Activated CD4-positive, alpha-beta T cell treated with anti-CD3 and anti-CD28 coated beads for 24 hours (primary cell): ENCODE results near the gene FKBP7.
"Not testable (repeated sequence)": the region's sequence is repeated elsewhere in the genome, so short reads cannot be mapped to it uniquely, and the experiment has no call there.

Experiments
- DNase-seq, 2 donors: peaks; one replicate each; pipeline ENCODE4 v3.0.0-alpha.2; 2020; ENCODE audit warnings: low read depth in 2 of 2

The FKBP7 gene

GRCh38 chr2:178478439-178479274 lies at the start of gene FKBP7:
Gene FKBP7, minus strand, starts transcription at chr2:178478600. Its CDS starts 101 bp downstream, at chr2:178478499.
- peak; percentile 62 to 67 for DNase-seq

- no peak for DNase-seq
Observed at GRCh38 chr2:178527592-178527991, 49.2 kb upstream of the FKBP7 start.

DNA sequence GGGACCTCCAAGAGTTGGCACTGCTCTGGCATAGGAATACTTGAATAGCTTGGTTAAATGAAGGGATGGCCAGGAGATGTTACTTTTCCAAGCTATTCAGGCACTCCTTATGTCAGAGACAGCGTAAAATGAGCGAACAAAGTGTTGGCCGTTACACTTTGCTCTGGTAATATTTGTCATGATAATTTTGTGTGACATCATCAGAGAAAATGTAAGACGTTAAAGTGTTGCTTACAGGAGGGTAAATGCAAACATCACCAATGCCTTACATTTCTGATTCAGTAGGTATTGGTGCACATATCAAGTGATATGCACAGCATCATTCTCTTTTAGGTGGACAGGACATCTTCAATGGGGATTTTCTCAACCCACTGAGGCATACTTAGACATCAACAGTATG lies 47.9 kb upstream of the FKBP7 start:
- DNase-seq: no peak

DNA sequence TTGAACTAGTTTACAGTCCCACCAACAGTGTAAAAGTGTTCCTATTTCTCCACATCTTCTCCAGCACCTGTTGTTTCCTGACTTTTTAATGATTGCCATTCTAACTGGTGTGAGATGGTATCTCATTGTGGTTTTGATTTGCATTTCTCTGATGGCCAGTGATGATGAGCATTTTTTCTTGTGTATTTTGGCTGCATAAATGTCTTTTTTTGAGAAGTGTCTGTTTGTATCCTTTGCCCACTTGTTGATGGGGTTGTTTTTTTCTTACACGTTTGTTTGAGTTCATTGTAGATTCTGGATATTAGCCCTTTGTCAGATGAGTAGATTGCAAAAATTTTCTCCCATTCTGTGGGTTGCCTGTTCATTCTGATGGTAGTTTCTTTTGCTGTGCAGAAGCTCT lies 47.1 kb upstream of the FKBP7 start:
- not testable (repeated sequence) for DNase-seq

GRCh38 chr2:178525010-178525409 lies 46.6 kb upstream of the FKBP7 start:
- DNase-seq: not testable (repeated sequence)

DNA sequence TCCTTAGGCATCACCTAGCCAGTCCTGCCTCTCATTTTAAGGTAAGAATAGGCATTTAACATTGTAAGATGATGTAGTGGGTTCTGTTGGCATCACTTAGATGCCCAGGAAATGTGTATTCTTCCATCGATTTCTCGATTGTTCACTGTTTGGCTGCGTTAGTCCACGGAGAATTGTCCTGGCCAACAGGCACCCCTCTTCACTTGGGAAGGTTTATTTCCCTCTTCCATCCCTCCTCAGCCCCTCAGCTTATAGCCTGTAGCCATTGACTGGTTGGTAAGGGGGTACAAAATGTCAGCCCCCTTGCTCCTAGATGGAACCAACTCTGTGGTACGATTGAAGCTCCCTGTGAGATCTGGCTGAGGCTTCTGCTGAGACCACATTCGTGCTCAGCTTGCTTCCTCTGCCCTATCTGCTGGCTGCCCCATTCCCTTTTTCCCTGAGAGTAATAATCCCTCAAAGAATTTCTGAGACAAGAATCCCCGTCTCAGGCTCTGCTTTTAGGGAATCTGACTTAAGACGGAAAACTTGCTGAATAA lies 45.3 kb upstream of the FKBP7 start:
- DNase-seq: no peak

DNA sequence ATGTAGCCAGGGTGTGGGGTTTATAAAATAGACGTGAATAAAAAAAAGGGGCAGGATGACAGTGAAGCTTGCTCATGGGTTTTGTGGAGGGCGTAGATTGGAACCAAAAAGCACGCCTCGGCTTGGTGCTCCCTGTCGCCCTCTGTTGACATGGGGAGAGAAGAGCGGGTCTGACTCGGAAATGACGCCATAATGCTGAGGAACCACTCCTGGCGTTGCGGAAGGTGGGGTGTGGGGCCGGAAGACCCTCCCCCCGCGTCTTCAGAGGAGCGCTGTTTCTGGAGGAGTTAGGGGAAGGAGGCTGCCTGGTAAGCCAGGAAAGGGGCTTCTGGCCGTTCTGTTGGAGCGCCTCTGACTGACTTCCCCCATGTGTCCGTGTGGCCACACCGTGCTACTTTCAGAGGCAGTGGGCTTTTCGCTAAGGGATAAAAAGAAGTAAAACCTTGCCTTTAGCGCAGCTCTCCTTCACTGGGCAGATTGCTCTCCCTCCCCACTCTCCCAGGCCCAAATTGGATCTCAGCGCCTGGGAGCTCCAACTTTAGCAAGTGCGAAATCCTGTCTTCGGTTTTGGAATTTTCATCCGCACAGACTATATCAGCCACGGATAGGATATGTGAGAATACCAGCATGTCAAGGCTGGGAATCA lies 44.7 kb upstream of the FKBP7 start:
- DNase-seq: peak; percentile 56 to 72

- peak in 1 of 2 donors; percentile 15 for DNase-seq
Observed at GRCh38 chr2:178521304-178522150, 43.1 kb upstream of the FKBP7 start.

DNA sequence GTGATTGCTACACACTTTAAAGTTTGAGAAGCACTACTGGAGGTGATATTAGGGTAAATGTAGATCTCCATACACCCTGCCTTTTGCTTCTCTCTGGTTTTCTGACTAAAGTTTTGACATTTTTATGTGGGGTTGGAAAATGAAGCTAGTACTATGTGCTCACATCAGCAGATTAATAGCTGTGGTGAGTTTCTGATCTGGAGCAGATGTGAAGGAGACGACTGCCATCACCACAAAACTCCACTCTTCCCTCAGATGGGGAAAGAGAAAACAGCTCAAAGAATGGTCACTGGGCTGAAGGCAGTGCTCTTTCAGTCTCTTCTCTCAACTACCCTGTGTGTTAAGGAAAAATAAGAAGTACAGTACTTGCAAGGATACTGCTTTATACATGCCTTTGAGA lies 39.1 kb upstream of the FKBP7 start:
- DNase-seq: no peak

GRCh38 chr2:178514664-178515063 lies 36.3 kb upstream of the FKBP7 start:
- peak; percentile 11 to 42 for DNase-seq

DNA sequence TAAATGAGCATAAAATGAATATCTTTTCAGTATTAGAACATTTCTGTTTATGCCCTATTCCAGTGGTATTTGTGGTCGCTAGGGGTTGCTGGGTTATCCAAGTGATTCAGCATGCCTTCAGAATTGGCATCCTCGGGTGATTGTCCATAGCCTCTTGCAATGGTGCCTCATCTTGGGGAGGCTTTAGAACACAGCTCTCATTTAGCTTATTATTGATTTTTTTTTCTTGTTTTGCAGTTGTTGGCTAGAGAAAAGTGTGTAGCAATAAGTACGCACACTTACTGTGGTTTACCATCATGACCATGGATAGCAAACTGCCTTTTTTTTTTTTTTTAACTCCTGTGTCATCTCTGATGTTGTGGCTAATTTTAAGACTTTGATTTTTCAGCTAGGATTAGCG lies 35.5 kb upstream of the FKBP7 start:
- DNase-seq: no peak

DNA sequence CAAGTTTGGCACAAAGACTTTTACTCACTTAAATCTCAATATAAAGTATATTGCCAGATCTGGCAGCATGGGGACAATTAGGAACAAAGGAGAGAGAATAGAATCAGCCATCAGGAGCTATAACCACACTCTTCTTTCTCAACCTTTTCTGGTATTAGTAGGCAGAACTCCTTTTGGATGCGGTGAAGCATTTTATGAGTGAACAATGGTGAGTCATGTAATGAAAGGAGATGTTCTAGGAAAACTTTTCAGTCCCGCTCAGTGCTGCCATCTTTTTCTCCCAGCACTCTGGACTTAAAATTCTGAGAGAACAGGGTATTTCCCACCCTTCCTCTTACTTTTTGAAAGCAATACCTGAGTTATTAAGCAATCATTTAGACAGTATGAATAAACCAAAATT lies 34.1 kb upstream of the FKBP7 start:
- DNase-seq: no peak

DNA sequence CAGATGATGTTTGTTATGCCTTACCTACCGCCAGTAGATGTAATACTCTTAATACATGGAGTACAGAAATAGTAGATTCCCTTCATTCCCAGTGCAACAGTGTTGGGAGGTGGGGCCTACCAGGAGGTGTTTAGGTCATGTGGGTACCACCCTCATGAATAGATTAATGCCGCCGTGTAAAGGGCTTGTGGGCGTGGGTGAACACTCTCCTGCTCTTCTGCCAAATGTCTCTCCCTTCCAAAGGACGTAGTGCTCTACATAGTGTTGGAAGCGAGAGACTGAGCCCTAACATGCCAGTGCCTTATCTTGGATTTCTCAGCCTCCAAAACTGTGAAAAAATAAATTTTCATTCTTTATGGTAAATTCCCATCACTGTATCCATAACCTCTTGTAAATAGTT lies 32.0 kb upstream of the FKBP7 start:
- DNase-seq: no peak

GRCh38 chr2:178508646-178509045 lies 30.2 kb upstream of the FKBP7 start:
- no peak for DNase-seq

DNA sequence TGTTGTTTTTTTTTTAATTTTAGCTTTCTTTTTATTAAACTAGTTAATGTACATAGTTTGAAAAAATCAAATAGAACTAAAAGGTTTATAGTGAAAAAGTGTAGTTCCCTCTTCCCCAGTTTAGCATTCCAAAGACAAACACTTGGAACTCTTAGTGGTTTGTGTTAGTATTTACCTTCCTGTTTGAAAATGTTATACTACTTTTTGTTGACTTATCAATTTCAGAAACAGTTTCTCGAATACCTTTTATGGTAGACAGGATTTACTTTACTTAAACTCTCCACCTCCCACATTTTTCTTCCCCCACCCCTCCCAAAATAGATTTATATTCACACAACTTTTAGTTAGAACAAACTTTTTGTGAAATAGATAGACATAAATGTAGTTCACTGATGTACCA lies 28.5 kb upstream of the FKBP7 start:
- DNase-seq: no peak

DNA sequence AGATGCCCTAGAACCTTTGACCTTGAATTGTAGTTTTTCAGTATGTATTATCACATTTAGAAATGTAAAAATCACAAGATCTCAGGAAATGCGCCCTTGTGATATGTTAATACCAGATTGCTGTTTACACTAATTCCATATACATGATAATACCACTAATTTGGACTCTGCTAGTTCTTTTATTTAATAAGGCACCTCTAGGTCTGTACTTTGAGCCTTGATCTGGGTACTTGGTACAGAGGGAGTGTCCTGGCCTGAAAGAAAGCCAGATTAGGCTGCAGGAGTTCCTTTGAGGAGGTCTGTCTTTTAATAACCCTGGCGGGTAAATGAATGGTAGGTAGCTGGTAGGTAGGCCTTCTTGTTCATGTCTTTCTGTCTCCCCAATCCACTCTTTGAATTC lies 28.1 kb upstream of the FKBP7 start:
- DNase-seq: no peak

DNA sequence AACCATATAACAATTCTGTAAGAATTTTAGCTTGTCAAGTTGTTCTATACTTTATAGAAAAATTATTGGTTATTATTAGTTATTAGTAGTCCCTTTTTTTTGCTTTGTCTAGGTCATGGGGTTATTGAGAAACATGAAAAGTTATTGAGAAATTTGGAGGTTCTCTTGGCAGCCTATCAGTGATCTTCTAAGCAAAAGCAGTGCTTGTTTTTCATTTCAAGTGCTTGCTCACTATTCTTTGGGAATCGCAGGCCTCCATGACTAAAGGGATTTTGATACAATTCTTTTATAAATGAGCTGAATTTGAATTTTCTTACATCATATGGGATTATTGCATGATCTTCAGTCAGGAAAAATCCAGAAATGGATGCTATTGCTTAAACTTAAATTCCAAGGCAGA lies 27.7 kb upstream of the FKBP7 start:
- no peak for DNase-seq

DNA sequence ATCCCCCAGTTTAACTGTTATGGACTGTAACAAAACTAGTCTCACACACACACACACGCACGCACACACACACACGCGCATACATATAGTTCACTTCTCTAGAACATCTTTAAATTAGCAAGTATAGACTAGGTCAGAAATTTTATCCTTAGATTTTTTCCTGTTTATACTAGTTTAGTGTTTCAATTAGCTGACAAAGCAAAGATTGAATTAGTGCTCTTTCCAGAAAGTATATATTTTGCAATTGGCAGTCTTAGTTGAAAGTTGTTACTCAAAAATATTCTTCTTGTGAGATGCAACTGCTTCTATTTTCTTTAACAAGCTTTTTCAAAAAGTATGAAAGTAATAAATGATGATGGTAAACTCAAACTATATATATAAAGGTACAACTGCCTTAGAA lies 24.4 kb upstream of the FKBP7 start:
- no peak for DNase-seq

GRCh38 chr2:178499640-178500039 lies 21.2 kb upstream of the FKBP7 start:
- DNase-seq: no peak

GRCh38 chr2:178498137-178498536 lies 19.7 kb upstream of the FKBP7 start:
- DNase-seq: no peak

GRCh38 chr2:178496049-178496448 lies 17.6 kb upstream of the FKBP7 start:
- no peak for DNase-seq

DNA sequence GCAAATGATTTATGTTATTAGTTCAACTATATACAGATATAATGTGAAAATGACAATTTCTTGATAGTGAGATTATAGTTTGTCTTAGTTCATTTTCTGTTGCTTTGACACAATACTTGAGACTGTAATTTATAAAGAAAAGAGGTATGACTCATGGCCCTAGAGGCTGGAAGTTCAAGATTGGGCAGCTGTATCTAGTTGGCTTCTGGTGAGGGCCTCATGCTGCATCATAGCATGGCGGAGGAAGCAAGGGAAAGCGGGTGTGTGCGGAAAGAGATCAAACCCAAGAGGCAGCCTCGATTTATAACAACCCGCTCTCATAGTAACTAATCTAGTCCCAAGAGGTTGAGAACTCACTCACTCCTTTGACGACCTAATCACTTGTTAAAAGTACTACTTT lies 13.2 kb upstream of the FKBP7 start:
- no peak for DNase-seq
